HepG2 (cell line): ENCODE measurements around the gene ATG13. TPM values are rescaled to one million over a fixed set of nuclear protein-coding genes. Genes with fewer than 3 reads are reported as not detected.

Source experiments
- ATAC-seq: fragments of 200-7000 bp; cut with Tn5 transposase; 3 replicates; pipeline ENCODE4 v1.9.1; 2020; ENCODE audit warnings: mild to moderate bottlenecking, moderate library complexity
- BruUV-seq: library from RNA; stranded (reverse); fragments of 400-500 nt; replicated peaks from 2 replicates; lab custom pipeline; 2021; lab: Mats Ljungman, UMichigan
- CTCF ChIA-PET: fragments of 300-600 bp; formaldehyde crosslinking; extraction: SDS; loops from one replicate; lab custom pipeline; 2021; ENCODE audit warnings: low total read pairs, inconsistent platforms, low intra/inter-chr PET ratio; lab: Yijun Ruan, JAX
- POLR2A ChIA-PET: fragments of 350-600 bp; sonication (Branson Sonifier 250); formaldehyde crosslinking; loops from one replicate; lab custom pipeline; 2020; ENCODE audit warnings: antibody characterized with exemption, inconsistent platforms; lab: Yijun Ruan, JAX
- DNase-seq: peaks from one replicate; pipeline ENCODE4 v3.0.0-alpha.2; 2015; ENCODE audit warnings: low spot score
- FAIRE-seq: peaks from 3 replicates; lab custom pipeline; 2011; peaks lifted over from hg19 to GRCh38; lab: Jason Lieb, UNC
- H2AFZ ChIP-seq: one replicate; pipeline ENCODE4 v1.6.1; 2011; ENCODE audit warnings: low read length, inconsistent platforms
- H3K27ac ChIP-seq: fragments of 300-600 bp; 3 replicates; pipeline ENCODE4 v1.8.0; 2011; ENCODE audit warnings: mixed run types, mild to moderate bottlenecking, mixed read lengths, low read length, inconsistent platforms; ENCODE audit not compliant: insufficient read depth; ENCODE audit errors: extremely low read length
- H3K27me3 ChIP-seq, 2 experiments: fragments of 200-600 bp in 1 of 2; 2 replicates in 1 of 2; 3 replicates in 1 of 2; pipeline versions ENCODE4 v1.6.0 to v1.8.0; 2011; ENCODE audit warnings: low read length in 2 of 2, mild to moderate bottlenecking in 2 of 2, moderate library complexity in 2 of 2, inconsistent platforms in 1 of 2; ENCODE audit not compliant: insufficient read depth in 2 of 2, control insufficient read depth in 1 of 2
- H3K36me3 ChIP-seq, 2 experiments: fragments of 200-600 bp in 1 of 2; replicated peaks in 1 of 2; 2 replicates in 1 of 2; 3 replicates in 1 of 2; pipeline versions ENCODE4 v1.5.1 to v1.8.0; 2011; ENCODE audit warnings: low read length in 2 of 2, inconsistent platforms in 1 of 2; ENCODE audit not compliant: insufficient read depth in 2 of 2, control insufficient read depth in 1 of 2
- H3K4me1 ChIP-seq: 2 replicates; pipeline ENCODE4 v1.5.1; 2012; ENCODE audit warnings: low read length, inconsistent platforms; ENCODE audit not compliant: insufficient read depth
- H3K4me2 ChIP-seq: 2 replicates; pipeline ENCODE4 v1.6.0; 2011; ENCODE audit warnings: low read depth, low read length, inconsistent platforms
- H3K4me3 ChIP-seq, 3 experiments: fragments of 200-600 bp in 1 of 3; sonication (generic), shearing (Covaris generic) in 1 of 3; replicated peaks in 1 of 3; 2 replicates each; pipeline ENCODE4 v1.5.1; 2011 to 2016; ENCODE audit warnings: low read length in 3 of 3, inconsistent platforms in 2 of 3, low read depth in 2 of 3, mild to moderate bottlenecking in 2 of 3, control low read depth in 1 of 3, mixed read lengths in 1 of 3; ENCODE audit not compliant: insufficient read depth in 1 of 3
- H3K79me2 ChIP-seq: one replicate; pipeline ENCODE4 v1.6.1; 2011; ENCODE audit warnings: low read length, inconsistent platforms; ENCODE audit not compliant: insufficient read depth
- H3K9ac ChIP-seq: 2 replicates; pipeline ENCODE4 v1.6.0; 2011; ENCODE audit warnings: mild to moderate bottlenecking, low read depth, low read length, inconsistent platforms; ENCODE audit not compliant: insufficient read depth
- H3K9me3 ChIP-seq: 2 replicates; pipeline ENCODE4 v1.5.1; 2012; ENCODE audit warnings: mild to moderate bottlenecking, low read length
- H4K20me1 ChIP-seq: 2 replicates; pipeline ENCODE4 v1.6.0; 2011; ENCODE audit warnings: inconsistent platforms, mild to moderate bottlenecking, low read length, moderate library complexity; ENCODE audit not compliant: insufficient read depth
- AGO2 ChIP-seq: fragments of 200-400 bp; formaldehyde crosslinking; optimal IDR thresholded peaks from 2 replicates; pipeline ENCODE3; 2017; ENCODE audit warnings: mild to moderate bottlenecking, low read depth, low read length, moderate library complexity
- NFIC ChIP-seq: IDR thresholded peaks from 2 replicates; pipeline ENCODE4 v1.6.1; 2012; ENCODE audit warnings: mild to moderate bottlenecking, low read length, inconsistent platforms
- ZFAT ChIP-seq: sonication (generic); formaldehyde crosslinking; conservative IDR thresholded peaks from 2 replicates; pipeline ENCODE4 v1.8.1; 2023; ENCODE audit warnings: missing genetic modification reagents, inconsistent platforms
- ZNF101 ChIP-seq: sonication (generic); formaldehyde crosslinking; IDR thresholded peaks from 2 replicates; pipeline ENCODE4 v1.4.0; 2020; ENCODE audit warnings: mild to moderate bottlenecking, low read depth, missing genetic modification reagents, borderline replicate concordance
- WGBS: methylation state at CpG from one replicate; pipeline ENCODE4 v1.1.6; 2017; ENCODE audit warnings: low lambda C conversion rate; 5-methylcytosine and 5-hydroxymethylcytosine counted together
- in situ Hi-C: cut with HindIII; loops from 2 replicates; pipeline ENCODE4 v1.10.0; 2017; ENCODE audit warnings: low pct_unique_long_range_greater_than_20kb; ENCODE audit not compliant: extremely low pct_ligation_motif_present
- intact Hi-C: fragments of 100-400 bp; cut with micrococcal nuclease; formaldehyde crosslinking; loops from one replicate; pipeline ENCODE4 v1.10.0; 2022; ENCODE audit not compliant: unreplicated experiment
- polyA plus RNA-seq, 8 experiments: library from polyadenylated mRNA; depleted of rRNA in 3 of 8; stranded (reverse) in 7 of 8; unstranded in 1 of 8; fragments of >200 nt; fragmentation: Illumina TruSeq in 4 of 8; extraction: Trizol in 4 of 8; gene quantifications; 2 replicates each; pipeline versions ENCODE4 v1.2.1 to v1.2.3, GENCODE V29; 2011 to 2016; ENCODE audit warnings: low read depth in 4 of 8, missing spikeins in 1 of 8, mixed read lengths in 1 of 8; ENCODE audit not compliant: insufficient read depth in 1 of 8
- total RNA-seq, 5 experiments: library from RNA; depleted of rRNA; stranded (reverse); fragments of >200 nt; fragmentation: Illumina TruSeq; extraction: Trizol; gene quantifications; 2 replicates each; pipeline ENCODE4 v1.2.3, GENCODE V29; 2016; ENCODE audit warnings: low read depth in 1 of 5

ATG13 gene
- total and polyA plus RNA-seq, 2 of the 13 experiments (the other 11 are each of a cell fraction or from before 2014, with no cell fraction given): 55.0 to 77.3 TPM

DNA sequence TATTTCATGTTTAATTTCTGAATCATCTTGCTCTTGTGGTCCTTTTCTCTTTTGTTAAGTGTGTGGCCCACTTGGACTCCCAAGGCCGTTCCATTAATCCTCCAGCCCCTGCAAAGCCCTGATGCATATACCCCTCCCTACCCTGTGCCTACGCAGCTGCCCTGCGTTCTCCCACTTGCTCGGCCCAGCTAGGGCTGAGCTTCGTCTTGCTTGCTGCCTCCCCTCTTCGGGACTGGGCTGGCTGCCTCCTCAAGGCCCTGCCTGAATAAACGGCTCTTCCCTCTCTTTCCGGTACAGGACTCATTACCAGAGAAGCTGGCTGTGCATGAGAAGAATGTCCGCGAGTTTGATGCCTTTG lies 54.6 kb downstream of the ATG13 start:
- WGBS: 95% methylated on average over 10 of the region's 10 CpGs
- Histone ChIP-seq H3K4me3 (no peak overlapping the region), H3K4me1 (peaks cover 27% of the 10 kb centered on the region), H2AFZ (no peak overlapping the region), H4K20me1 (no peaks in the 10 kb centered on the region), H3K9ac (no peak overlapping the region), H3K36me3 (peaks cover 36 to 60% of the 10 kb centered on the region in 2 experiments; a peak in 4 of 5 replicates), H3K27ac (no peak overlapping the region), H3K79me2 (no peaks in the 10 kb centered on the region), H3K27me3 (no peaks in the 10 kb centered on the region), H3K9me3 (no peaks in the 10 kb centered on the region), H3K4me2 (no peak overlapping the region)
- DNase-seq (no peak), FAIRE-seq (no peak), ATAC-seq (no peak)
- in situ Hi-C loops: no loop called here
- CTCF ChIA-PET: no interaction called here
- intact Hi-C loops: loop anchor here (5.0 kb wide), 1 partner anchor 45 kb away; the partner anchor contains the start of gene F2
- TF ChIP-seq ZNF101: no peak
- no peak for TF ChIP-seq ZFAT (CRISPR knock-in tag)
- no TSS peak for BruUV-seq
- POLR2A ChIA-PET: interaction anchor here (1.5 to 2.6 kb wide), 2 partner anchors 48 to 154 kb away, joined by 3 to 8 read pairs; partner anchors contain the start of gene F2

DNA sequence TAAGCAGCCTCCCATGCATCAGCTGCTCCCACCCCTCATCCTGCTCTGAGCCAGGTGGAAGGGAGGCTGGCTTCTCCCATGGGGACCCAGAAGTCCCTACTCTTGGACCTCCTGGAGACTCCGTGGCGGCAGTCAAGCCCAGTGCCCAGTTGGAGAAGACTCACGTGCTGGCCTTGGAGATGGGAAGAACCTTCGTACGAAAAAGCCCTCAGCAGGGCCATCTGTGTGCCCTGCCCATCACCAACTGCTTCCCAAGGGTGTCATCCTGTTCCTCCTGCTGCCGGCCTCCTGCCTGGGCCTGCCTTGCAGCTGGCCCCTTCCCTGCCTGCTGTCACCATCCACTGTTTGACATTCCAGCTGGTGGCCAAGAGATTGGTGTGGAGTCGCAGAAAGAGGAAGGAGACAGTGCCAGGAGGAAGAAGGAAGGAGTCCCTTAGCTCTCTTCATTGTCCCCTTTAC lies 55.1 kb downstream of the ATG13 start:
- Histone ChIP-seq H3K9me3 (no peaks in the 10 kb centered on the region), H3K4me3 (no peak overlapping the region), H3K4me1 (peaks cover 27% of the 10 kb centered on the region), H3K79me2 (no peaks in the 10 kb centered on the region), H3K36me3 (peaks cover 36 to 60% of the 10 kb centered on the region in 2 experiments), H3K9ac (no peak overlapping the region), H3K27ac (no peak overlapping the region), H3K4me2 (no peak overlapping the region), H3K27me3 (no peaks in the 10 kb centered on the region), H2AFZ (no peak overlapping the region), H4K20me1 (no peaks in the 10 kb centered on the region)
- no peak for TF ChIP-seq NFIC
- peak; percentile 33 for TF ChIP-seq AGO2
- DNase-seq: no peak
- POLR2A ChIA-PET: interaction anchor here (0.6 to 2.6 kb wide), 3 partner anchors 44 to 154 kb away, joined by 3 to 8 read pairs (median 3); partner anchors contain the start of gene F2
- ATAC-seq: no peak
- CTCF ChIA-PET: no interaction called here
- BruUV-seq: TSS peak; percentile 29
- in situ Hi-C loops: no loop called here
- no peak for FAIRE-seq
- intact Hi-C loops: loop anchor here (5.0 kb wide), 1 partner anchor 45 kb away; the partner anchor contains the start of gene F2
- WGBS: 100% methylated on average over 5 of the region's 7 CpGs
